GM21619 (cell line): Measurements from ENCODE around the gene OR51Q1.

Experiments
- ATAC-seq: cut with Tn5 transposase; IDR thresholded peaks from one replicate; pipeline ENCODE4 v1.9.1; 2021; ENCODE audit not compliant: unreplicated experiment

The OR51Q1 gene, protein sequence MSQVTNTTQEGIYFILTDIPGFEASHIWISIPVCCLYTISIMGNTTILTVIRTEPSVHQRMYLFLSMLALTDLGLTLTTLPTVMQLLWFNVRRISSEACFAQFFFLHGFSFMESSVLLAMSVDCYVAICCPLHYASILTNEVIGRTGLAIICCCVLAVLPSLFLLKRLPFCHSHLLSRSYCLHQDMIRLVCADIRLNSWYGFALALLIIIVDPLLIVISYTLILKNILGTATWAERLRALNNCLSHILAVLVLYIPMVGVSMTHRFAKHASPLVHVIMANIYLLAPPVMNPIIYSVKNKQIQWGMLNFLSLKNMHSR

DNA sequence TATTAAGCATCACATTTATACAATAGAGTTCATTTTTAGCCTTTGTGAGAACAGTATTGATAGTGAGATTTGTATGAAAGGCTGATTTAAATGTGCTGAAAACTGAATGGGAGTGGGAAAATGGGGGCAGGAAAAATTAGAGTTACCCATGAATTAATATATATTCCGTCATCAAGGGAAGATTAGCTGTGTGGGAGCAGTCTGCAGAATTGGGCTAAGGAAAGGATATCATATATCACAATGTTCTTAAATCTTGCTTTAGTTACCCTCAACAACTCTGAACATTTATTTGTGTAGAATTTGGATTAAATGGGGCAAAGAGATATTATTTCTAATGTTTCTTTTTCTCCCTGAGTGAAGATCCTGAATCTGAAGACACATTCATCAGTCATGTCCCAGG, at the start of gene OR51Q1:
Gene OR51Q1, plus strand, starts transcription at position 301 of the 400 bp plus-strand sequence. Its CDS starts 90 bp downstream, at position 391.
- ATAC-seq, result no peak

DNA sequence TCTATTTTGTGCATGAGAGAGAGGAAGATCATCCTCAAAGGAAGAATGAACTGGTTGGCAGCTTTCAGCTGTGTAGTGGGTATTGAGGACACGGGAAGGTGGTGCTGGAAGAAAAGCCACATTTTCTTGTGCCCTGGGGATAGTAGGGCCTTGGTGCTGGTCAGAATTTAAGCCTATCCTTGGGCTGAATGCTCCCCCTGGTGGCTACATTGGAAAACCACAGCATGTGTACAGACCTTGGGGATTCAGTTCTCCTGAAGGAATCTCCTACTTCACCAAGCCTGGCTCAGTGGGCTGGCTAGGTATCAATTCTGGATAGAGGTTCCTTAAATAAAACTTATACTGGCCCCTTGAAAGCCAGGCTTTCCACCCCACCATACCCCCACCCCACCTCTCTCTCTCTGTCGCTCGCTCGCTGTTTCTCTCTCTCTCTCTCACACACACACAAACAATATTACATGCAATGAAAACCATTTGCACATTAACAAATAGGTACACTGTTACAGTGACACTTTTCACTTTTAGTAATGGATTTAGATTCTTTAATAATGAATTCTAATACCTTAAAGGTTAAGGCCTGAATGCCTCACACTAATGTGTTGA, 41.1 kb upstream of the OR51Q1 start:
- ATAC-seq, result peak; percentile 93

DNA sequence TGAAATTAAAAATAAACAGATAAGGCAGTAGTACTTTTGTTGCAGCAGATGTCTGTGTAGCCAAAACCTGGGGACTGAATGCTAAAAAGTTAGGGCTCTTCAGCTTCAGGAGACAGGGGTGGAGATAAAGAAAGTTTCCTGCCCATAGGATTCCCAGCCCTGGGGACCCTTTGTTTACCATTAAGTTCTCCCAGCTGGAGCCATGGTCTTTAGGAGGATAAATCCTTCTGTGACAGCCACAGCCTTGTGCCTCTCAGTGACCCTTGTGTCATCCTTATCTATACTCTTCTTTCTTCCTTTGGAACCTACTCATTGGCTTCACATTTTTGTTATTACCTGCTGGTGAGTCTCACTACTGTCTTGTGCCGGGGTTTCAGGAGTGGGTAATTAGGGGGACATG, 38.3 kb upstream of the OR51Q1 start, which contains the start of gene OR51M1:
Gene OR51M1, plus strand, starts transcription at position 237 of the 400 bp plus-strand sequence. CDS start 5,587 bp downstream, outside the sequence.
- no peak for ATAC-seq

DNA sequence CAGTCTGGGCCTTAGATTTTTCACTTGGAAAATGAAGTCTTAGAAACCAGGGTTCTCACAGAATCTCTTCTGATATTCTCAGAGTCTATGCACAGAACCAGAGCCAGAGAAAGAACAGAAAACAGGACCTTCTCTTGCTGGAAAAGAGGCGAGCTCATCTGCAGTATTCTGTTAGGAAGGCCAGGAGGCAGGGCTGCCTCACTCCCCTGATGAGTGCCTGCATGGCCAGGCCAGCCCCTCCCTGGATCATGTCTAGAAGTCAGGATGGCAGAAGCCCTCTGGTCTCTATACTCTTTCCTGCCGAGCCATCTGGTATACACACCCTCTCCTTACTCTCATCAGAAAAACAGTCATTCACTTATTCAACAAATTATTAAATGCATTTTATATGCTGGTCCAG, 37.6 kb upstream of the OR51Q1 start:
- ATAC-seq, result no peak

DNA sequence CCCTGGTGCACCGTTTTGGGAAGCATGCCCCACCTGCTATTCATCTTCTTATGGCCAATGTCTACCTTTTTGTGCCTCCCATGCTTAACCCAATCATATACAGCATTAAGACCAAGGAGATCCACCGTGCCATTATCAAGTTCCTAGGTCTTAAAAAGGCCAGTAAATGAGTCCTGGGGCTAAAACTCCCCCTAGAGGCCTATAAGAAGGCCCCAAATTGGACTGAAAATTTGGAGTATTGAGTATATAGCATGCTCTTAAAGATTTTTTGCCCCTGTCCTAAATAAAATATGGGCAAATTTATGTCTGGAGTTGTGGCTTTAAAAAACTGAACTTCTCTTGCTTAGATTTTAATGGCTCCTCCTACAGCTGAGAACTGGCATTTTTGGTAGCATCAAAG, 31.7 kb upstream of the OR51Q1 start:
- ATAC-seq, result no peak

DNA sequence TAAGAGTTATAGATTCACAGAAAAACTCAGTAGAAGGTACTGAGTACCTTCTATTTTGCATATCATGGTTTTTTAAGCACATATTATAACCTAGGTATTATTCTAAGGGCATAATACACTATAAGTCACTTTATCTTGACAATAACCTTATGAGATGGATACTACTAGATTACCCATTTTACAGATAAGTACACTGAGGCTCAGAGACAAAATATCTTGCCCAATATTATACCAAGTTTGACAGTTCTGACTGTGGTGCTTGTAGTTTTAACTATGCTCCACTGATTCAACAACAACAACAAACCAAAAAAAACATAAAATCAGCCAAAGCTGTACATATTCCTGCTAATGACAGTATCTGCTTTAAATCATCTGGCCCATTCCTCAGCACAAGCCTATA, 27.8 kb upstream of the OR51Q1 start:
- no peak for ATAC-seq

DNA sequence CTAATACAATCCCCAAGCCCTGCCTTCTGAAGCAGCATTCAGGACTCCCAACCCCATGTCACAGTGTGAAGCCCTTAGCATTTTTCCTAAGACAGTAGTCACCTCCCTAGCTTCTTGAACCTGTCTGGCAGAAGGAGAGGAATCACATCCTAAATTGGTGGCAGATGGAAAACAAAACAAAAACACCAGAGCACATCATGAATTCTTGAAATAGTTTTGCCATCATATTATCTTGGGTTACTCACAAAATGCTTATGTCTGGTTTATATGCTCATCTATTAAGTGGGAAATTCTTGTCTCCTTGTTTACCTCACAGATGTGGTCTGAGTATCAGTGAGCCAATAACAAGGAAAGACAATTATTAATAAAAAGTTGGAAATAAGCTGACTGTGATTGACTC, 23.0 kb upstream of the OR51Q1 start:
- ATAC-seq, result no peak

DNA sequence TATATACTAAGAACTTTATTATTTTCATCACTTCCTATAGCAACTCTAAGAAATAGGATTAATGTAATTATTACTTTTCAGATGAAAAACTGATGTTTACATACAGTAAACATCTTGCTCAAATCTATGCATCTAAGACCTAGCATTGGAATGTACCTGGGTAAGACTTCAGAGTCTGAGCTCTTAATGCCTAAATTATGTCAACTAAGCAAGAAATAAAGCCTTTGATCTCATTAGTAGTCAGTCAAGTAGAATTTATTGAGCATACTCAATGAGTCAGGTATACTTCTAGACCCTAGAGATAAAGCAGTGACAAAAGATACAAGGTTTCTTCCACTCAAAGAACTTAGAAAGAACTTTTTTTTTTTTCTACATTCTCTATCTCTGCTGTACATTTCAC, 16.7 kb upstream of the OR51Q1 start:
- no peak for ATAC-seq

DNA sequence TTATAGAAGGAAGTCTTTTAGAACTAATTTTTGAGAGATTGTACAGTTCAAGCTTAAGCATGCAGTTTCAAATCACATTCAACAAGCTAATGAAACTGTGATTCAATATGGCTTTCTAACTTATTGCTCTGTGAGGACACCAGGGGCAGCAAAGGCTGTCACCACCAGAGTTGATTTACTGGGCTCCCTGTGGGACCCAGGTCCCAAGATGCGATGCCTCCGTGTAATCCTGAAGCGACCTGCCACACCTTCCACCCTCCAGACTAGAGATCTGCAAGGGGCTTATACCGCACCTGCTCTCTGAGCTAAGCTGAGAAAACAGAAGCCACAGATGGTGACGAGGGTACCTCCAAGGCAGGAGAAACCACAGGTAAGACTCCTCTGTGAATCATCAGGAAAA, 918 bp upstream of the OR51Q1 start:
- ATAC-seq, result no peak

DNA sequence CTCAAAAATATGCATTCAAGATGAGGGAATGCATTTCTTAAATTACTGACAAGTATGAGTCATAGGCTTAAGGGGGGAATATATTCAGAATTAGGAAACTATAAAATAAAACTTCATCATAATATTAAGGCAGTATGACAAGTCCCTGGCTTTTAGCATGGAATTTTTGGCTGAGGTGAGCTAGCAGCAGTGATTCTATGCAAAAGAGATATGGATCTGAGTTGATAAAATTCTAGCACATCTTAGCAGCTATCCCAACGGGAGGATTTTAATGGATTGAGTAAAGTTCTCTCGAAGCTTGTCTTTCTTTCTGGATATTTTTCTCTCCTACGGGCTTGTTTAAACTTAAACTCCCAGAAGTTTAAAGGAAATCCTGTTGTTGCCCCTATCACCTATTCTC, 1.2 kb downstream of the OR51Q1 start:
- no peak for ATAC-seq

DNA sequence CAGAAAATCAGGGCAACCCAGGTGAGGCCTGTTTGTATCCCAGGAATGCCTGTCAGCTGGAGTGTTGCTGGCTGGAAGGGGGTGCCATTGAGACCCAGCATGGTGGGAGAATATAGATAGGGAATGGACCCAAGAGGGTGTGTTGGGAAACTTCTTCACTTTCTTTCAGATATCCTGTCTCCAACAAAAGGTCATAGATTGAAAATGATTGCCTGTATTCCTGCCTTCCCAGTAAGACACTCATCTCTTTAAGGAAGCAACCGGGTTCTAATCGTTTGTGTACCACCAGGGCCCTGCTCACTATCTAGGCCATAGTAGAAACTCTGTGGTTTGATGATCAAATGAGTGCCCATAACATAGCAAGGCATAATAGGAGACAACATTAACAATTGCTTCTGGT, 19.5 kb downstream of the OR51Q1 start, which contains the start of gene OR51I1:
Gene OR51I1, minus strand, starts transcription at position 101 of the 400 bp plus-strand sequence. Its CDS starts 0 bp downstream, at position 101.
- no peak for ATAC-seq

DNA sequence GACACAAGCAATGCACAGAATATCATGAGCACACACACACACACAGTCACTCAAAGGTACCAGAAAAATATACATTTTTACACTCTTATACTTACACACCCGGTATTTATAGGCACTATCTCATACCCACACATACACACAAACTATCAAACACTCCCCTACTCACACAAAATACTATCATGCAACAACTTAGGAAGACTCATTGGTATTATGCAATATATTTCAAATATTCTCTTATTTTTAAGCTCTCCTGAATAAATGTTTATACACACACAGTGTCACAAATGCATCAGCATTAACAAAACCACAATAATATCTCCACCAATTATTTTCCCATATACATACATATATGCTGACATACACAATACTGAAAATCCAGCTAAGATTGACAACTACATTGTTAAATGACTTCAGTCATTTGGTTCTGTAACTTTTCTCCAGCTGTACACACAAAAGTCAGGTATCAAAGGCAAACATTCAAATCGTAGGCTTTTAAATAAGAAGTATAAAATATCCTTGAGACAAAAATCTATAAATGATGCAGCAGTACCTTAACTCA, 22.0 kb downstream of the OR51Q1 start:
- ATAC-seq, result no peak

DNA sequence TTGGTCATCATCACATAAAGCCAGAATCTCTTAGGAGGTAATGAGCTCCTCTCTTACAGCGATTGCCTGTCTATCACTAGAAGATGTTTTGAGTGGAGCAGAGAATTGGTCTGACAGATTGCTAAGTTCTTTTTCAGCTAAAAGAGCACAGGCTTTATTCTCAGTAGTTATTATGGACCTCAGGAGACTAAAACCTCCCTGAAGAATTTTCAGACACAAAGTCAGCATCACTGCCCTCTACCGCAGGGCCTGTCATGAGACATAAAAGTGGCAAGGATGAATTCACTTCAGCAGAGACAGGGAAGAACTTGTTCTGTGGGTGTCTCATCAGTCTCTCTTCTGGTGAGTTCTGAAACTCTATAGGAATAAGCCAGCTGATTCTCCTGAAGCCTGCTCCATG, 27.1 kb downstream of the OR51Q1 start, which contains the start of gene OR51I2:
Gene OR51I2, plus strand, starts transcription at position 301 of the 400 bp plus-strand sequence. CDS start 4,166 bp downstream, outside the sequence.
- no peak for ATAC-seq

DNA sequence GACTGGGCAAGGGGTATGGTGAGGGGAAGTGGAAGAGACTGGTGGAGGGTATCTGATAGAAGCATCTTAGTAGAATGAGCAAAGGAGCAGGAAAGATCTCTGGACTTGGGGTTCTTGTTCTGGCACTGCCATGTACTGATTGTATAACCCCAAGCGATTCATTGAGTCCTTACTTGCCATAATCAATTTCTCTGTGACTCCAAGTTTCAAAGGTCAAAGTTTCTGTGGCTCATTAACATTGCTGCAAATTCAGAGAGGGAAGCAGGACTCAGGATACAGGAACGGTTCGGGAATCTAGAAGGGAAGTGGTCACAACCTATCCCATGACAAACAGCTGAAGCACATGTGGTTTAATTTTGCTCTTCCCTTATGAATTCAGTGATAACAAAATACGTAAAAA, 27.5 kb downstream of the OR51Q1 start:
- no peak for ATAC-seq

DNA sequence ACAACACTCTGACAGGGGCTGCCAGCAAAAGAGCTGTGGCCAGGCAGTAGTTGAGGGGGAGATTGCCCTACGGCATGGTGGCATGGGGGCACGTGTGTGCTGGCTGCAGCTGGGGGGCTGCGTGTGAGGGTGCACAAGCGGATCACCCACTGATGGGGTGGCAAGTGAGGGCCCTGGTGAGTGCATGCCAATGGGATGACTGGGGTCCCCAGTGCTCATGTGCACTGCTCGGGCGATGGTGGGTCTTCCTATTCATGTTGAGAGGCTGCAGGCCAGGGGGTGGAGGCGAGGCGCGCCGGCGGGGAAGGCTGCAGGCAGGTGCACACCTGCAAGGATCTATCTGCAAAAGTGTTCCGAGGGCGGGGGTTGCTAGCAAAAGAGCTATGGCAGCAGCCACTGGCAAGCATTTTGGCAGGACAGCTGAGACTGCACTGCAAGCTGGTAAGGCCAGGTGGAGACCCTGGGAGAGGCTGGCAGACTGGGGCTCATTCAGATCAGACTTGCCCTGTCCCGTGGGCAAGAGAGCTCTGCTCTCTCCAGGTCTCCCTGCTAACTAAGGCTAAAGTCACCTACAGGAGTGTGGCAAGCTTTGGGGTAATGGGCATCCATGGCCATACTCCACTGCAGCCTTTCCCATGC, 39.2 kb downstream of the OR51Q1 start:
- ATAC-seq, result no peak

DNA sequence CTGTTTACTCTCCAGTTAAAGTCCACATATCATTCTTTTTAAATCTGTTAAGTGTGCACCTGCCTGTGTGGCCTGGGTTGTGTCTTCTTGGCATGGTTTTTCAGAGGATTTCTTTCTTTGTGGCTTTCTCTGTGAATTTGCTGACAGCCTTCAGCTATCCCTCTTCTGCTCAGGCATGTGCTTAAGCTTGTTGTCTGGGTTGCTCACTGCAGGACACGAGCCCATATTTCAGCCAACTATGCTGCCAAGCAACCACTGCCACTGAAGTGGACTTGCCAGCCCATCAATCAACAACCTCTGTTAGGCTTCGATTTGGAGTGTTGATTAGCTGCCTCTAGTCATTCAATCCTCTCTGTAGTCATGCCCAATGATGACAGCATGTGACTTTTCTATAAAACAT, 45.6 kb downstream of the OR51Q1 start:
- ATAC-seq, result no peak
